EL (cell line): Measurements from ENCODE around the gene PIK3C2G.

Experiments
- DNase-seq: peaks from one replicate; pipeline ENCODE4 v3.0.0-alpha.2; 2016

Gene PIK3C2G

DNA sequence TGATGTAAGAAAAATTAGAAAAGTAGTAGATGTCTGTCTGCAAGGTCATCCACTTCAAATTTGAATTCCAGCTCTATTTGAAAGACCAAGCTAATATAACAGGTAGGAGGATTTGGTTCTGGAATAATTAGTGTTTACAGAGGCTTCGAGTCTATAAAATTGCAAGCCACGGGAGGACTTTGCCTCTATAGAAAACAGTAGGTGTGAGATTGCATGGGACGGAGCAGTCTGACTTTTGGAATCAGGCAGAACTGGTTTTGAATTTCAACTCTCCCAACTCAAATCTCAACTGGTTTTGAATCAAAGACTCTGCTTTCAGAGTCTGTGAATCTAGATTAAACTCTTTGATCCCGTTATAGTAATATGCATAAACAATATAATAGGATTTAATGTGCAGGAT, 82.4 kb downstream of the PIK3C2G start:
- DNase-seq: no peak

DNA sequence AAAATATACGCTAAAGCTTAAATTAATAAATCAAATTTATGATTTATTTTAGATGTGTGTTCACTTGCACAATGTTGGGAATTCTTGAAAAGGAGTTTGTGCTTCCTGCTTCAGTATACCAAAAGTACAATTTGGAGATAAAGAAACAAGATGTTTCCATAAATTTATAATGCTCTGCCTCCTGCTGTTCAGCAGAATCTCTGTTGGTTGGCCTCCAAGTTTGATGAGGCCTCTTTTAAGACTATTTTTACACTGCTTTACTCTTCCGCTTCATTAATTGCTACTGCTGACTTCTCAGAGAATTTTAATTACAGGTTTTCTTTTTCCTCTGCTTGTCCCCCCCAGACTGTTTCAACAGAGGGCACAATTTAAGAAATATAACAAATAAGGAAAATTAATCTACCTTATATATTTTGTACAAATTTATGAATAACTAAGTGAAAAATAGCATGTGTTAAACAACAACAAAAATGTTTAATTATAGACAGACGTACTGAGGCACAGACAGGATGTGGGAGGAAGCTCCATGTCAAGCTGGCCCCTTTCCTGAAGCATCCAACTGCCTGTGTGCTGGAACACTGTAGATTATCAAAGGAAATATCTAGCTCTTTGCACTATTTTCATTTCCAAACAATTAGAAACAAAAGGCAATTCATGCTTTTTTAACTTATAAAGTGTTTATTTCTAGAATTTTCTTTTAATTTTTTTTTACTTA, 83.9 kb downstream of the PIK3C2G start:
- peak; percentile 26 for DNase-seq

DNA sequence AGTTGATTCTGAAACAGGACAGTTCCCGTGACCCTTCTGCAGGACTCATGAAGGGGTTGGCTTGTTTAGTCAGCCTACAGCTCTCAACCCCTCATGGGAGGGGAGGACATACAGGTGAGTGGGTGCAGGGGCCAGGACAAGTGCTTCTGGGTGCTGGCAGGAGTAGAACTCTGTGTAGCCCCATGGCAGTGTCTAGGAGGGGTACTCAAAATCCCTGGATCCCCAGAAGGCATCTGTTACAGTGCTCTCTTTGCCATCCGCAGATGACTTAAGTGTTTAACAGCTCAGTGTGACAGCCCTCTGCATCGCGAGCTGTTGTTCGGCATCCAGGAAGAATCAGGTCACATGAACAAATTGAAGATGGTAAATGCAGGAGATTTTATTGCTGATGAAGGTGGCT, 91.0 kb downstream of the PIK3C2G start:
- DNase-seq: no peak

DNA sequence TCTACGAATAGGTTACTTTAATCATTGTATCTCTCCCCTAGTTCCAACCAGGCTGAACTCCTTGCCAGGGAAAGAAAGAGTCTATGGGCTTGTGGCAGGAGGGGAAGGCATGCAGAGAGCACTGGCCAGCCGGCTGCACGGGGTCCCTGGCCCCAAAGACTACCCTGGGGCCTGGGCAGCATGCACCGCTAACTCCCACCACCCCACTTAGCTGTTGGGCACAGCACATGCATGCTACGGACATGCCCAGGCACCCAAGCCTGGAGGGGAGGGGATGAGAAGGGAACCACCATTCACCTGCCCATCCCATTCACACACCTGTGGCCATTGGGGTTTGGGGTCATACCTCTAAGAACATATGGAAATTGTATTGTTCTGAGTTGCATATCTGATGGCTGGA, 94.1 kb downstream of the PIK3C2G start:
- no peak for DNase-seq

DNA sequence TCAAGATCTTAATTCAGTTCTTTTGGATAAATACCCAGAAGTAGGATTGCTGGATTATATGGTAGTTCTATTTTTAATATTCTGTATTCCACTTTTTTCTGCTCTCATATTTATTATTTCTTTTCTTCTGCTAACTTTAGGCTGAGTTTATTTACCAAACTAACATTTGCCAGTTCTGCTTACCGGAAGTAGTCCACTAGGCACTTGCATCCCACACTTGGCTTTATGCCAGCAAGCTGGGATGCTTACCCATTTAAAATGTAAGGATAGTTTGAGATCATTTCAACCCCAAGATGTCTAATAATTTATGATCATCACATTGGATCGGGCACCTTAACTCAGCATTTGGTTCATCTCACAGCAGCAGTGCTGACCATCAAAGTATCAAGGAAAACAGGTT, 96.8 kb downstream of the PIK3C2G start:
- no peak for DNase-seq

DNA sequence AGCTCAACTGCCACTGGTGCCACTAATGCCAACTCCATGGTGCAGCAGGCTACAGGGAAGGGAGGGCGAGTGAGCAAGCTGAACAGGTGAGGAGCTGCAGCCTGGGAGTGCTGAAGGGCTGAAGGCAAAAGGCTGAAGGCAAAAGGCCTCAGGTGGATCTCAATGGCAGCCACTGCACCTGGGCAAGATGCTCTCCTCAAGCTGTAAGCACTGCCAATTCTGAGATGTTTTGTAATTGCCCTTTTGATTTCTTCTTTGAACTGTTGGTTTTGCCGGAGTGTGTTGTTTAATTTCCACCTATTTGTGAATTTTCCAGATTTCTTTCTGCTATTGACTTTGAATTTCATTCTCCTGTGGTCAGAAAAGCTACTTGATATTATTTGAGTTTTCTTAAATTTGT, 97.6 kb downstream of the PIK3C2G start:
- DNase-seq: no peak

DNA sequence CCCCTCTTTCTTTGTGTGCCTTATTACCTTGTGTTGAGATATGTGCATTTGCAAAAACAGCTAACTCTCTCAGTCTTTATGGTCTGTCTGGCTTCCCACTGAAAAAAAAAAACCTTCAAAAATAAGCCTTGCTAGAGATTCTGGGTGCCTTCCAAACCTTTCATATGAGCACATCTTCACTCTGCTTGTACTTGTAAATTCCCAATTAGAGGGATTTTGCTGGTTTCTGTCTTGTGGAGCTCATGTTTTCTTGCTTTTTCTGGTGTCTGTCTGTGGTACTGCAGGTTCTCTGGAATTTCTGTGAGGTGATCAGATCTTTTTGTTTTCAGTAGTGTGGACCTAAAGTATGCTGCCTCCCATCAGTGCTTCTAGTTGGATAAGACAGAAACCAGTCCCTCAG, 100.1 kb downstream of the PIK3C2G start:
- DNase-seq: no peak

DNA sequence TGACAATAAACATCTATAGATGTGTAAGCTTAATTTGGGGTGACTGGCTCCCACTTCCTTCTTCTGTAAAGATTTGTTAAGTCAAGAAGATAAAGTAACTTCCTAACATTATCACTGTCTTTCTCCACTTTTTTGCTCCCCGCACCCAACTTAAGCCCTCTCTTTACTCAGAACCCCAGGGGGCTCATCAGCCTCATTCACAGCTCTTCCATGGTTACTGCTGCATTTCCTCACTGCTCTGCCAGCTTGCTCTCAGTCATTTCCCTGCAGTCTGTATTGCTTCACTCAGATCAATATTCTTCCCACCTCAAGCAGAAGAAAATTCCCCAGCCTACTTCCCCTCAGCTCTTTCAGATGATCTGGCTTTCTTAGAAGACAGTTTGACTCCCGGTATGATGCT, 102.0 kb downstream of the PIK3C2G start:
- no peak for DNase-seq

DNA sequence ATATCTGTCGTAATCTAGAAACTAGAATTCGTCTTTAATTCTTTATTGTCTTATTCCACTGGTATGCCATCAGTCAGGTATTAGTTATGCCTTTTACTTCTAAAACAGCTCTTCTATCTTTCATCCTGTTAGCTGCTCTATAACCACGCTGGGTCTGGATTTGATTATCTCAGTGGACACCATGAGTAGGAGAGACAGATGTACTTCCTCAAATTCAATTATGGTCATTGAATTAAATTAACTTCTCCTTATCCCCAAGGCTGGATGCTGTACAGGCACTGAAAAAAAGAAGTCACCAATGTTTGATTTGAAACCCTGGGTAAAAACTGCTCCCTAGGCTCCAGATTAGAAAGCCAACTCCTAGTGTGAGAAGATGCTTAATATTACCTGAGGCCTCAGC, 107.3 kb downstream of the PIK3C2G start:
- no peak for DNase-seq

DNA sequence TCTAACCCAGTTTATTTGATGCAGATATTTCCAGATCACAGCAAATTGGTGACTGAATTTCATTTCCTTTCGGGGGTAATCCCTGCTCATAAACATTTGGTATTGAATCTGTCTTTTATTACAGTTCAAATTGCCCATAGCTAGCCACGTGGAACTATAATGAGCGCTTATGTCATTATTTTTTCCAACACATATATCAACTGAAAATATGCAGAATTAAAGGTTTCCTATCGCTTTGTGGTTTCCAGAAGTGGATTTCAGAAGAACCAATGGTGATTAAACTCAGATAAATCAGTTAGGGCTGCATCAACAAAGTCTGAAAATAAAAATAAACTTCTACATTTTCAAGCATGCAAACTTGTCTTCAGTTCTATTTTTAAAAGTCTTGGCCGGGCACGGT, 111.9 kb downstream of the PIK3C2G start:
- no peak for DNase-seq

DNA sequence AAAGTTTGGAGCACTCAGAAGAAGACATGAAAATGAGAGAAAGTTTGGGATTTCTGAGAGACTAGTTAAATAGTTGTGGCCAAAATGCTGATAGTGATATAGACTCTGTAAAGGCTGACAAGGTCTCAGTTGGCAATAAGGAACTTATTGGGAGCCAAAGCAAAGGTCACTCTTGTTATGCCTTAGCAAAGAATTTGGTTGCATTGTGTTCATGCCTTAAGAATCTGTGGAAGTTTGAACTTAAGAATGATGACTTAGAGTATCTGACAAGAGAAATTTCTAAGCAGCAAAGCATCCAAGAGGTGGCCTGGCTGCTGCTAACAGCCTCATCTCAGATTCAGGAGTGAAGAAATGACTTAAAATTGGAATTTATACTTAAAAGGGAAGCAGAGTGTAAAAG, 113.8 kb downstream of the PIK3C2G start:
- DNase-seq: peak; percentile 10

DNA sequence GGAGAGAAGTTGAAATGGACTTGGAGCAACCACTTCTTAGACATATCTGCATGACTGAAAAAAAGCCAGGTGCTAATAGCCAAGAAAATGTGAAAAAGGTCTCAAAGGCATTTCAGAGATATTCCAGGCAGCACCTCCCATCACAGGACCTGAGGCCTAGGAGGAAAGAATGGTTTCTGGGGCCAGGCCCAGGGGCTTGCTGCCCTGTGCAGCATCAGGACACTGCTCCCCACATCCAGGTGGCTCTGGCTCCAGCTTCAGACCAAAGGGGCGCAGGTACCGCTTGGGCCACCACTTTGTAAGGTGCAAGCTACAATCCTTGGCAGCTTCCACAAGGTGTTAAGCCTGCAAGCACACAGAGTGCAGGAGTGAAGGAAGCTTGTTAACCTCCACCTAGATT, 114.3 kb downstream of the PIK3C2G start:
- DNase-seq: no peak

DNA sequence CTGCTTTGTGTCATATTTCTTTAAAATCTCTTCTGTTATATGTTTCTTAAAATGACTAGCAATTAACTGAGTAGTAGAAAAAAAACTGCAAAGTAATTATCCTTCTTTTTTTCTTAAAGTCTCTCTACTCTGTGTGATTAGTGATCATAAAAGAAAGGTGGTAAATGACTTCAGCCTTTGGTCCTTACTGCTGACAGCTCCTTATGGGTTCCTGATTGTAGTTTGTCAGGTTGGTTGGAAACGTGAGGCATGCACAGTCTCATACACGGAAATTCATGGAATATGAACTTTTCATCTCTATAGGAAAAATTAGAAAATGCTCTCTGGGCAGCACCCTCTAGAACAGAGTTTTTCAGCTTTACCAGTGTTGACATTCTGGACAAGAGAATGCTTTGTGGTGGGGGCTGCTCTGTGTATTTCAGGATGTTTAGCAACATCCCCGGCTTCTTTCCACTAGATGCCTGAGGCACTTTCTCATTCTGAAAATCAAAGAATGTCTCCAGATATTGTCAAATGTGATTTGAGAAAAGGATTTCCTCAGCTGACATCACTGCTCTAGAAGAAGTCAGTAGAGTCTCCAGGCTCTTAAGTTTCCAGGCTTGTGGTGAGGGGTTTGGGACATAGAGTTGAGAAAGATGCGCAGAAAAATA, 121.0 kb downstream of the PIK3C2G start:
- DNase-seq: peak; percentile 81

DNA sequence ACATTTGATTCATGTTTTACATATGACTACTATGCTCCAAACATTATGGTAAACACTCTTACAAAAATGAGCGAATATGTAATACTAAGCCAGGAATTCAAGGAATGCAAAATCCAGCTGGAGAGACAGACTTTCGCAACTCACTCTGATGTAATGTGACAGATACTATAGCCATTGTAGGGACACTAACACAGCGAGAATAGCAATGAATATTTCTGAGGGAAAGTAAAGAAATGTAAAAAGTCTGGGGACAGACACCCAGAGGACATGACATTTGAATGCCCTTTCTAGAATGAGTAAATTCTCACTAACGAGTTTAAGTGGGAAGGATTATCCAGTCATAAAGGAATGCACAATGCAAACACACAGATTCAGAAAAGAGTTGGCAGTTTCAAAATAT, 121.9 kb downstream of the PIK3C2G start:
- peak; percentile 97 for DNase-seq

DNA sequence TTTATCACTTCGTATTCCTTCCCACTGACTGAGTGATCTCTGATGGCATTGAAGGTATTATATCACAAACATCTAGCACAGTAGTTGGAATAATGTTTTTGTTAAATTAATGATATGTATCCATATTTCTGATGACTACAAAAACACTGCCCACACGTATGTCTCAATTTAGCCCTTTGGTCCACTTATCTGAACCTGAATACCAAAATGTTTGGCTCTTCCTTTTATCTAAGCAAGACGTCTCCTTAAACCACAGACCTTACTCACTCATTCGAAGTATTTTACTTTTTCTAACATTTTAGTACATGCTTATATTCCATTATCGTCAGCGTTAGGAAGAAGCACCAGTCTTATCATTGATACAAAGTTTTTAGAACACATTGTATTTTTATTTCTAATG, 126.4 kb downstream of the PIK3C2G start:
- DNase-seq: no peak

DNA sequence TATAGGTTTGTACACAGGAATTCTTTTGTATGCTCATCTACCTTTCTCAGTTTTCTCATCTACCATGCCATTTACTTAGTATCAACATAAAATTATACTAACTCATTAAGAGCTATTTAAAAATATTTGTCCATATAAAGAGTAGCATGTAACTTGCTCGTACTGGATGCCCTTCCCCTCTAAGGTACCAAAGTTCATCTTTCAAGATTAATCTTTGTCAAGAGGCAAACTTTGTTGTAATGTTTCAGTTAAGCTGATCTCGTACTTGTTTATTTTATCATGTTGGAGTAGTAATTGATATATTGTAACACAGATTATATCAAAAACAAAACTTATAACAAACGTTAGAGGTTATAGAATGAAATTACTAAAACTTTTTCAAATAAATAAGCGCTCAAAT, 128.5 kb downstream of the PIK3C2G start:
- DNase-seq: no peak

DNA sequence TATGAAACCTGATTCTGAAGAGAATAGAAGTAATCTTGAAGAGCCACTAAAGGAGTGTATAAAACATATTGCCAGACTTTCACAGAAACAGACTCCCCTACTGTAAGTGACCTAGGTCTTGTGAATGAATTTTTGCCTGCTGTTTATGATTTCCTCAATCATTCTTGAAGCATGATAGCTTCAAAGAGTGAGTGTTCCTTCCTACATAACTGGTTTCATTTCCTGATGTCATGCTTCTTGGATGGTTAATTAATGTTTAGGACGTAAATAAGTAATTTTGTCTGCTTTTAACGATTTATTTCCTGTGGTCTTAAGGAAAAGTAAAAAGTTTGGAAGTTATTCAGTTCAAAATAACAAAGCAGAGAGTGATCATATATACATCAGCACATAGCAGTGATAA, 129.8 kb downstream of the PIK3C2G start:
- no peak for DNase-seq

DNA sequence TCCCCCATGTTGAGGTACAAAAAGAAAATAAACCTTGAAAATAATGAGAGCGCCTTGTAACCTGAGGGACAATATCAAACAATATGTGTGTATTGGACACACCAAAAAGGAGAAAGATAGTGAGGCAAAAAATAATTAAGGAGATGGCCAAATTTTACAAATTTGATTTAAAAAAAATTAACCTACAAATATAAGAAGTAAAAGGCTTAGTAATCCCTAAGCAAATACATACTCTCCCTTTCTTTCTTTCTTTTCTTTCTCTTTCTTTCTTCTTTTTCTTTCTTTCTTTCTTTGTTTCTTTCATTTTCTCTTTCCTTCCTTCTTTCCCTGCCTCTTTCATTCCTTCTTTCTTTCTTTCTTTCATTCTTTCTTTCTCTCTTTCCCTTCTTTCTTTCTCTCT, 133.4 kb downstream of the PIK3C2G start:
- DNase-seq: no peak

DNA sequence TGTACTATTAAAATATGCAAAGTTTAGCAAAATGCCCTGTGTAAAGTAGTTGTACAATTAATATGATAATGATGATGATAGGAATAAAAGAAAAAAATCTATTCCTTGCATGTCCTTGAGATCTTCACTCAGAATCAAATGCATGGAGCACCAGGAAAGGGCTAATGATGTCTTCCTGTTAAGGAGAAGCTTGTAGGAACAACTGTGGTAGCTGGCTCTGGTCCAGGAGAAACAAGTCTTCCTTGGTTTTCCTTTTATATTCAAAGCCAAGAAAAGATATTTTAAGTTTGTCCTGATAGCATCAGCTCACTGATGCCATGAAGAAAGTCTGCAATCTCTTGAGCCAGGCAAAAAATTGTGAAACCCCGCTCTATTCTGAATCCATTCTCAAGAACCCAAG, 138.9 kb downstream of the PIK3C2G start:
- DNase-seq: peak; percentile 21

DNA sequence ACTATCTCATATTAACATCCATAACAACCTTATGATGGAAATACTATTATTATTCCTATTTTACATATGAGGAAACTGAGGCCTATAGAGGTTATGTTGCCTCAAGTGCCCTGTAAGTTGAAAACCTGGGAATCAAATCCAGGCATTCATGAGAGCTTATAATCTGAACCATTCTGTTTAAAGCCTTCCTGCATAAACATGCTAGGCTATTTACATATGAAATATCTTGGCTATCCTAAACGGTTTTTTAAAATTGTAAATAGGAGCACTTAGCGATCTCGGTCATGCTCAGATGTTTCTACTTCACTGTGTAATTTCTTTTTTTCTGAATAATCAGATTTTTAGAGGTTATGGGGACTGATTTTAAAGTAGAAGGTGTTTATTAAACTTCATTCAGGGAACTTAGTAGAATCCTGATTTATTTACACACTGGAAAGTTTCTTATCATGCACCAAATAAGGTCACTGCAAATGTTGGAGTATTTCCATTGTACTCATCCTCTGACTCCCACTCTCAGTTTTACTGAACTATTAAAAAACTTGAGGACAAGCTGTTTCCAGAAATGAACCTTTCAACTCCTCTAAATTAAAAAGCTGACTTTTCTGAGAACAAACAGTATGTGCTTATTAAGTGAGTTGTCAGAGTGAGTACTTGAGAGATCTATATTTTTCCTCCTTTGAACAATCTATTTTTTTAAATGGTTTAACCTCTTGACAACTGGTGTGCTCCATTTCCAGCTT, 141.7 kb downstream of the PIK3C2G start:
- no peak for DNase-seq

DNA sequence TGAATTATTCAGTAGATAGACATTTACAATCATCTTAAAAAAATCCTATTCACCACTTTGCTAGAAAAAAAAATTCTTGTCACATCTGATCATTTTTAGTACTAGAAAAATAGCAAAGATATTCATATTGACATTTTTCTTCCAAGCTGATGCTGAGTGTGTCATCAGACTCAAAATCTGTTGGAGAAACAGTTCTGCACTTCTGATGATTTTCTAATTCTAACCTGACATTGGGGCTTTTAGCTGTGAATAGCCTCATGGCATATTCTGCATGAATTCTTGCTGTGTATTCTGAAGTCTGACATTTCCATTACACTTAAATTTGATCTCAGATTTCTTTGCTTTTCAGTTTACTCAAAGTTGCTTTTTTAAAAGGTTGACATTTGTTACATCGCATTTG, 150.1 kb downstream of the PIK3C2G start:
- DNase-seq: no peak

DNA sequence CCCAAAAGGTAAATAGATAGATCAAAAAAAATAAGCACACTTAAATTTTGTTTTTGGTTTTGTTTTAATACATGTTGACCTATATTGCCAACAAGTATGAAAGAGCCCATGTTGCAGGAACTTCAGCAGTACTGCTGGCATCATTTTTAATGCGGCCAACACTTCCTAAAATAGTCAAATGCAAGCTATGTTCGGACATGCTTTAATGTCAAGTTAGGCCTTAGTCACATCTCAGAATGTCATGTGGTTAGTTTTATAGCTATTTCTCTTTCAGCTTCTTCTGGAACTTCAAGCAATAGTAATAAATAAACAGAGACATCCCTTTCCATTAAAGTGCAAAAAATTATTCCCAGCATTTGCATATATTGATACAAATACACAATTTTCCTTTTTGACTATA, 153.4 kb downstream of the PIK3C2G start:
- no peak for DNase-seq

DNA sequence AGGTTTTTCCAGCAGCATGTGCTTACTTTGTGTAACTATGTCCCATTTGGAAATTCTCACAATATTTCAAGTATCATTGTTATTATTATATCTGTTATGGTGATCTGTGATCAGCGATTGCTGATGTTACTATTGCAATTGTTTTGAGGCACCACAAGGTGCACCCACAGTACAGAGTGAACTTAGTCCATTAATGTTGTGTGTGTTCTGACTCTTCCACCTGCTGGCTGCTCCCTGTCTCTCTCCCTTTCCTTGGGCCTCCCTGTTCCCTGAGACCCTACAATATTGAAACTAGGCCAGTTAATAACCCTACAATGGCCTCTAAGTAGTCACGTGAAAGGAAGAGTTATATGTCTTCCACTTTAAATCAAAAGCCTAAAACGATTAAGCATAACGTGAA, 153.9 kb downstream of the PIK3C2G start:
- DNase-seq: no peak

DNA sequence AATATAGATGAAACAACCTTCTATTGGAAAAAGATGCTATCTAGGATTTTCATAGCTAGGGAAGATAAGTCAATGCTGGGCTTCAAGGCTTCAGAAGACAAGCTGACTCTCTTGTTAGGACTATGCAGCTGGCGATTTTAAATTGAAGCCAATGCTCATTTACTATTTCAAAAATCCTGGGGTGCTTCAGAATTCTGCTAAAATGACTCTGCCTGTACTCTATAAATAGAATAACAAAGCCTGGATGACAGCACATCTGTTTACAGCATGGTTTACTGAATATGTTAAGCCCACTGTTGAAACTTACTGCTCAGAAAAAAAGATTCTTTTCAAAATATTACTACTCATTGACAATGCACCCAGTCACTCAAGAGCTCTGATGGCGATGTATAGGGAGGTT, 155.1 kb downstream of the PIK3C2G start:
- DNase-seq: no peak
